SK-N-SH (cell line): ENCODE data around the gene OTUD6A.

Experiments
- EZH2phosphoT487 ChIP-seq: fragments of 200-600 bp; sonication (generic); IDR thresholded peaks from 2 replicates; pipeline ENCODE4 v1.6.1; 2017; ENCODE audit warnings: low read depth, mixed run types, mild to moderate bottlenecking, antibody characterized with exemption, moderate library complexity, borderline replicate concordance
- POLR2AphosphoS5 ChIP-seq: IDR thresholded peaks from 2 replicates; pipeline ENCODE4 v1.6.1; 2012; ENCODE audit warnings: low read depth, low read length
- TCF12 ChIP-seq: IDR thresholded peaks from 2 replicates; pipeline ENCODE4 v1.4.0; 2012
- TF ChIP-seq, protein P1 (sequence below): fragments of 200-600 bp; sonication (generic); IDR thresholded peaks from 2 replicates; pipeline ENCODE4 v1.6.1; 2017; ENCODE audit warnings: antibody characterized with exemption, mild to moderate bottlenecking, moderate library complexity

- TF ChIP-seq EZH2phosphoT487, result no peak
- TF ChIP-seq TCF12, result no peak
- no peak for TF ChIP-seq POLR2AphosphoS5
- TF ChIP-seq, protein P1, sequence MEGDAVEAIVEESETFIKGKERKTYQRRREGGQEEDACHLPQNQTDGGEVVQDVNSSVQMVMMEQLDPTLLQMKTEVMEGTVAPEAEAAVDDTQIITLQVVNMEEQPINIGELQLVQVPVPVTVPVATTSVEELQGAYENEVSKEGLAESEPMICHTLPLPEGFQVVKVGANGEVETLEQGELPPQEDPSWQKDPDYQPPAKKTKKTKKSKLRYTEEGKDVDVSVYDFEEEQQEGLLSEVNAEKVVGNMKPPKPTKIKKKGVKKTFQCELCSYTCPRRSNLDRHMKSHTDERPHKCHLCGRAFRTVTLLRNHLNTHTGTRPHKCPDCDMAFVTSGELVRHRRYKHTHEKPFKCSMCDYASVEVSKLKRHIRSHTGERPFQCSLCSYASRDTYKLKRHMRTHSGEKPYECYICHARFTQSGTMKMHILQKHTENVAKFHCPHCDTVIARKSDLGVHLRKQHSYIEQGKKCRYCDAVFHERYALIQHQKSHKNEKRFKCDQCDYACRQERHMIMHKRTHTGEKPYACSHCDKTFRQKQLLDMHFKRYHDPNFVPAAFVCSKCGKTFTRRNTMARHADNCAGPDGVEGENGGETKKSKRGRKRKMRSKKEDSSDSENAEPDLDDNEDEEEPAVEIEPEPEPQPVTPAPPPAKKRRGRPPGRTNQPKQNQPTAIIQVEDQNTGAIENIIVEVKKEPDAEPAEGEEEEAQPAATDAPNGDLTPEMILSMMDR, result no peak
Measured at GRCh38 chrX:70042399-70043371, 19.6 kb upstream of the OTUD6A start.
